IPS DF 4.7 (cell line): ENCODE data around the gene OR10T2.
"Not testable (repeated sequence)": the region's sequence is repeated elsewhere in the genome, so short reads cannot be mapped to it uniquely, and the experiment has no call there.

ENCODE experiments used
- DNase-seq: peaks from one replicate; pipeline ENCODE4 v3.0.0-alpha.2; 2013; ENCODE audit warnings: low spot score; ENCODE audit errors: extremely low read depth

The OR10T2 gene

GRCh38 chr1:158356616-158357015, 42.6 kb downstream of the OR10T2 start:
- no peak for DNase-seq

- DNase-seq, result no peak
Observed at GRCh38 chr1:158355773-158356285, 43.4 kb downstream of the OR10T2 start.

- DNase-seq, result no peak
Observed at GRCh38 chr1:158354255-158354654, 45.0 kb downstream of the OR10T2 start.

GRCh38 chr1:158353303-158354075, 45.8 kb downstream of the OR10T2 start, which contains the start of gene CD1E:
Gene CD1E (plus strand): TSS chr1:158353894. CDS start chr1:158353989, 95 bp downstream.
- no peak for DNase-seq

GRCh38 chr1:158348946-158349345, 50.3 kb downstream of the OR10T2 start:
- DNase-seq, result not testable (repeated sequence)
